ENCODE measurements around the gene ZBTB24.
"Not testable (repeated sequence)": the region's sequence is repeated elsewhere in the genome, so short reads cannot be mapped to it uniquely, and the experiment has no call there.

ZBTB24 gene

GRCh38 chr6:109467696-109468095, 15.3 kb downstream of the ZBTB24 start:
- no peak for DNase-seq (ENCODE audit: low spot score)
- no peak for TF ChIP-seq CTCF (IDR thresholded peaks at IDR 0.05; ENCODE audit: extremely low read depth, missing control alignments)

- no peak for DNase-seq (ENCODE audit: low spot score)
- TF ChIP-seq CTCF (IDR thresholded peaks at IDR 0.05; ENCODE audit: extremely low read depth, missing control alignments) = no peak
These were observed 16.7 kb downstream of the ZBTB24 start for GRCh38 chr6:109466212-109466923.

GRCh38 chr6:109465772-109466171, 17.2 kb downstream of the ZBTB24 start:
- TF ChIP-seq CTCF (IDR thresholded peaks at IDR 0.05; ENCODE audit: extremely low read depth, missing control alignments) = no peak
- no peak for DNase-seq (ENCODE audit: low spot score)

GRCh38 chr6:109461733-109462526, 21.1 kb downstream of the ZBTB24 start:
- TF ChIP-seq CTCF (IDR thresholded peaks at IDR 0.05; ENCODE audit: extremely low read depth, missing control alignments) = no peak
- no peak for DNase-seq (ENCODE audit: low spot score)

- not testable (repeated sequence) for DNase-seq (ENCODE audit: low spot score)
These were observed 21.8 kb downstream of the ZBTB24 start for GRCh38 chr6:109461205-109461604.

- no peak for TF ChIP-seq CTCF (IDR thresholded peaks at IDR 0.05; ENCODE audit: extremely low read depth, missing control alignments)
- no peak for DNase-seq (ENCODE audit: low spot score)
These were observed 22.7 kb downstream of the ZBTB24 start for GRCh38 chr6:109460161-109460829.

GRCh38 chr6:109458774-109459531, 24.1 kb downstream of the ZBTB24 start:
- TF ChIP-seq CTCF (IDR thresholded peaks at IDR 0.05; ENCODE audit: extremely low read depth, missing control alignments) = no peak
- peak; percentile 60 for DNase-seq (ENCODE audit: low spot score)

All from GM20000 (cell line).